ENCODE data around the gene CALCOCO2.

CALCOCO2 gene

GRCh38 chr17:48873696-48874443 lies 43.0 kb downstream of the CALCOCO2 start:
- DNase-seq (ENCODE audit: low spot score), result no peak

GRCh38 chr17:48878920-48879898 lies 48.4 kb downstream of the CALCOCO2 start:
- DNase-seq (ENCODE audit: low spot score), result peak; percentile 84

GRCh38 chr17:48882272-48882671 lies 51.4 kb downstream of the CALCOCO2 start:
- no peak for DNase-seq (ENCODE audit: low spot score)

- DNase-seq (ENCODE audit: low spot score), result no peak
These were observed 52.3 kb downstream of the CALCOCO2 start for GRCh38 chr17:48883171-48883570.

- no peak for DNase-seq (ENCODE audit: low spot score)
These were observed 59.3 kb downstream of the CALCOCO2 start for GRCh38 chr17:48890086-48890485.

GRCh38 chr17:48892940-48893645 lies 62.3 kb downstream of the CALCOCO2 start:
- DNase-seq (ENCODE audit: low spot score), result no peak

GRCh38 chr17:48893646-48894508 lies 63.0 kb downstream of the CALCOCO2 start:
- no peak for DNase-seq (ENCODE audit: low spot score)

- DNase-seq (ENCODE audit: low spot score), result no peak
These were observed 64.1 kb downstream of the CALCOCO2 start for GRCh38 chr17:48894886-48895285.

GRCh38 chr17:48901241-48901640 lies 70.4 kb downstream of the CALCOCO2 start:
- no peak for DNase-seq (ENCODE audit: low spot score)

- no peak for DNase-seq (ENCODE audit: low spot score)
These were observed 72.6 kb downstream of the CALCOCO2 start for GRCh38 chr17:48903401-48903800.

- no peak for DNase-seq (ENCODE audit: low spot score)
These were observed 73.6 kb downstream of the CALCOCO2 start for GRCh38 chr17:48904428-48904827.

- no peak for DNase-seq (ENCODE audit: low spot score)
These were observed 75.2 kb downstream of the CALCOCO2 start for GRCh38 chr17:48905987-48906515.

- no peak for DNase-seq (ENCODE audit: low spot score)
These were observed 76.8 kb downstream of the CALCOCO2 start for GRCh38 chr17:48907713-48908046.

GRCh38 chr17:48908047-48908843 lies 77.4 kb downstream of the CALCOCO2 start, which contains the start of gene UBE2Z:
Gene UBE2Z, plus strand, starts transcription at chr17:48908407. Its CDS starts 97 bp downstream, at chr17:48908504.
- DNase-seq (ENCODE audit: low spot score), result peak; percentile 99

GRCh38 chr17:48908853-48909394 lies 78.1 kb downstream of the CALCOCO2 start:
- DNase-seq (ENCODE audit: low spot score), result peak; percentile 96

- no peak for DNase-seq (ENCODE audit: low spot score)
These were observed 78.9 kb downstream of the CALCOCO2 start for GRCh38 chr17:48909783-48910182.

GRCh38 chr17:48910370-48910769 lies 79.5 kb downstream of the CALCOCO2 start:
- no peak for DNase-seq (ENCODE audit: low spot score)

- no peak for DNase-seq (ENCODE audit: low spot score)
These were observed 81.6 kb downstream of the CALCOCO2 start for GRCh38 chr17:48912476-48912875.

All from D341Med (cell line).